Upper lobe of right lung (tissue), 1 donor: Measurements from ENCODE around the gene KRTAP29-1. TPM values are rescaled to one million over a fixed set of nuclear protein-coding genes. Genes with fewer than 3 reads are reported as not detected.

Source experiments
- ATAC-seq: fragments of 200-7000 bp; cut with Tn5 transposase; one replicate; pipeline ENCODE4 v1.9.1; 2020; ENCODE audit warnings: mild to moderate bottlenecking, moderate library complexity
- DNase-seq: peaks from one replicate; pipeline ENCODE4 v3.0.0-alpha.2; 2020
- H3K27ac ChIP-seq: fragments of 200-600 bp; one replicate; pipeline ENCODE4 v1.8.0; 2022
- H3K27me3 ChIP-seq: fragments of 200-600 bp; one replicate; pipeline ENCODE4 v1.8.0; 2022; ENCODE audit warnings: mild to moderate bottlenecking
- H3K36me3 ChIP-seq: fragments of 200-600 bp; one replicate; pipeline ENCODE4 v1.8.0; 2022
- H3K4me1 ChIP-seq: fragments of 200-600 bp; one replicate; pipeline ENCODE4 v1.8.0; 2022
- H3K4me3 ChIP-seq: fragments of 200-600 bp; one replicate; pipeline ENCODE4 v1.8.0; 2022; ENCODE audit warnings: mild to moderate bottlenecking
- H3K9me3 ChIP-seq: fragments of 200-600 bp; one replicate; pipeline ENCODE4 v1.8.0; 2022
- intact Hi-C: fragments of 100-400 bp; cut with DNase I; formaldehyde crosslinking; loops from one replicate; pipeline ENCODE4 v1.11.0; 2022
- total RNA-seq: library from RNA; stranded (reverse); fragmentation: NEBNext Ultra II Directional; extraction: Animal tissue kit (Norgen Biotek cat#: 25700); gene quantifications from one replicate; pipeline ENCODE4 v1.2.1, GENCODE V29; 2021
- TF ChIP-seq, protein P1 (sequence below): fragments of 200-600 bp; IDR thresholded peaks from one replicate; pipeline ENCODE4 v1.8.0; 2022; ENCODE audit warnings: antibody characterized with exemption
- donor health status: DM: no; HTN: yes; CAD: no; lungs with severe emphysema.

The KRTAP29-1 gene
- total RNA-seq, 1 donor from 2014 or later, result not detected

GRCh38 chr17:41335747-41336146 lies 33.1 kb upstream of the KRTAP29-1 start:
- TF ChIP-seq, protein P1, sequence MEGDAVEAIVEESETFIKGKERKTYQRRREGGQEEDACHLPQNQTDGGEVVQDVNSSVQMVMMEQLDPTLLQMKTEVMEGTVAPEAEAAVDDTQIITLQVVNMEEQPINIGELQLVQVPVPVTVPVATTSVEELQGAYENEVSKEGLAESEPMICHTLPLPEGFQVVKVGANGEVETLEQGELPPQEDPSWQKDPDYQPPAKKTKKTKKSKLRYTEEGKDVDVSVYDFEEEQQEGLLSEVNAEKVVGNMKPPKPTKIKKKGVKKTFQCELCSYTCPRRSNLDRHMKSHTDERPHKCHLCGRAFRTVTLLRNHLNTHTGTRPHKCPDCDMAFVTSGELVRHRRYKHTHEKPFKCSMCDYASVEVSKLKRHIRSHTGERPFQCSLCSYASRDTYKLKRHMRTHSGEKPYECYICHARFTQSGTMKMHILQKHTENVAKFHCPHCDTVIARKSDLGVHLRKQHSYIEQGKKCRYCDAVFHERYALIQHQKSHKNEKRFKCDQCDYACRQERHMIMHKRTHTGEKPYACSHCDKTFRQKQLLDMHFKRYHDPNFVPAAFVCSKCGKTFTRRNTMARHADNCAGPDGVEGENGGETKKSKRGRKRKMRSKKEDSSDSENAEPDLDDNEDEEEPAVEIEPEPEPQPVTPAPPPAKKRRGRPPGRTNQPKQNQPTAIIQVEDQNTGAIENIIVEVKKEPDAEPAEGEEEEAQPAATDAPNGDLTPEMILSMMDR, result no peak
- H3K9me3 ChIP-seq, result no peaks in the 10 kb centered on the region
- H3K4me3 ChIP-seq, result no peak overlapping the region
- no peak overlapping the region for H3K27ac ChIP-seq
- intact Hi-C loops, result no loop called here
- peaks cover 16% of the 10 kb centered on the region for H3K4me1 ChIP-seq
- DNase-seq (no peak), ATAC-seq (no peak)
- no peaks in the 10 kb centered on the region for H3K36me3 ChIP-seq
- no peaks in the 10 kb centered on the region for H3K27me3 ChIP-seq

DNA sequence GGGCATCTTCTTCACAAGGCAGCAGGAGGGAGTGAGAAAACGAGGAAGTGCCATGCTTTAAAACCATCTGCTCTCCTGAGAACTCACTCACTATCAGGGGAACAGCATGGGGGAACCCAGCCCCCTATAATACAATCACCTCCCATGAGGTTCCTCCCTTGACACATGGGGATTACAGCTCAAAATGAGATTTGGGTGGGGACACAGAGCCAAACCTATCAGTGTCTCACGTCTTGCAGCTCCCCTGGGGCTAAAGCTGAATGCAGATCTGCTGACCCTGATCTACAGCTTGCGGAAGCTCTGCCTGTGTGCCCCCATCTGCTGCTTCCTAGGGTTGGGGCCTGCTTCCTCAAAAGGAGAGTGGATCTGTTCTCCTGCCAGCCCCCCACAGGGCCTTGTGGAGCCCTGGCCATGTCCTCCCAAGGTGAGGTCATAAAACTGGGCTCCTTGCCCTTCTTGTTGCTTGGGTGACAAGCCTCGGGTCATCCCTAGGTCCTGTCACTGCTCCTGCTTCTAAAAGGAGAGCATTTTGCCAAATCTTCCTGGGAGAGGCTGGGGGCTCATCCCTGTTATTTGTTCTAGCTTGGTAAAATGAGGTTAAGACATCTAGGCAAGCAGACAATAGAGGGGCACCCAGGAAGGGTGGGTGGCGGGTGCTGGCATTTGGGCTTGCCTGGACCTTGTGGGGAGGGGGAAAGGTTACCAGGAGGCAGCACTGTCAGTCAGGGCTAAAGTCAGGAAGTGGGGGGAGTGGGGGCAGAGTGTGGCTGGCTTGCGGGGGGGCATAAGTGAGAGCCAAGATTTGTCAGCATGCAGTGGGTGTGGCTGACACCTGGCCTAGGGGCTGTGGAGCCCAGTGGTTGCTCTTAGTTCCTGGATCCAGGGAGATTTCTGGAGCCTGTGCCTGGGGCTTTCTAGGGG lies 32.0 kb upstream of the KRTAP29-1 start:
- no peak overlapping the region for H3K27ac ChIP-seq
- intact Hi-C loops, result no loop called here
- TF ChIP-seq, protein P1, result no peak

DNA sequence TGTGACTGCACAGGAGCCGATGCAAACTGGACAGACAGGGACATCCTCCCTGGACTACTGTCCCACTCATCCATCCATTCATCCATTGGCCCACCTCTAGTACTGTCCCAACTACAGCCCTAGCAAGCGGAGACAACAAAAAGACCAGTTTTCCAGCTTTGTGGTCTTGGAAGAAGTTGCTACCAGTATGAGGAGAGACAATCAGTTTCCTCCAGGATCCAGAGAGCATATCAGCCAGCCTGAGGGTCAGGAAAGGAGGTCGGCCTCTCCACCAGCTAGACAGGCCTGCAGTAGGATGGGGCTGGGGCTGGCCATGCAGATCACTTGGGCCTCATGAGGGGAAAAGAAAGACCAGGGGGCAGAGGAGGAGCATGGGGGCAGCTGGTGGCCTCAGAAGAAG lies 31.2 kb upstream of the KRTAP29-1 start:
- Histone ChIP-seq H3K36me3 (no peaks in the 10 kb centered on the region), H3K4me3 (no peak overlapping the region), H3K9me3 (no peaks in the 10 kb centered on the region), H3K4me1 (no peaks in the 10 kb centered on the region), H3K27me3 (no peaks in the 10 kb centered on the region), H3K27ac (no peak overlapping the region)
- TF ChIP-seq, protein P1, result no peak
- DNase-seq, result no peak
- intact Hi-C loops, result no loop called here
- ATAC-seq, result no peak

More for the DNA sequence above, 32.0 kb upstream of the KRTAP29-1 start:
- Histone ChIP-seq H3K36me3 (no peaks in the 10 kb centered on the region), H3K27me3 (no peaks in the 10 kb centered on the region), H3K4me3 (no peak overlapping the region), H3K4me1 (peaks cover 8% of the 10 kb centered on the region), H3K9me3 (no peaks in the 10 kb centered on the region)
- no peak for ATAC-seq
- DNase-seq, result no peak

- H3K36me3 ChIP-seq, result no peaks in the 10 kb centered on the region
- no peaks in the 10 kb centered on the region for H3K27me3 ChIP-seq
- TF ChIP-seq, protein P1, result no peak
- no peak overlapping the region for H3K27ac ChIP-seq
- no peak overlapping the region for H3K4me3 ChIP-seq
- no peak for ATAC-seq
- H3K9me3 ChIP-seq, result no peaks in the 10 kb centered on the region
- intact Hi-C loops, result no loop called here
- no peaks in the 10 kb centered on the region for H3K4me1 ChIP-seq
- DNase-seq, result no peak
These were observed 30.4 kb upstream of the KRTAP29-1 start for GRCh38 chr17:41333098-41333497.

DNA sequence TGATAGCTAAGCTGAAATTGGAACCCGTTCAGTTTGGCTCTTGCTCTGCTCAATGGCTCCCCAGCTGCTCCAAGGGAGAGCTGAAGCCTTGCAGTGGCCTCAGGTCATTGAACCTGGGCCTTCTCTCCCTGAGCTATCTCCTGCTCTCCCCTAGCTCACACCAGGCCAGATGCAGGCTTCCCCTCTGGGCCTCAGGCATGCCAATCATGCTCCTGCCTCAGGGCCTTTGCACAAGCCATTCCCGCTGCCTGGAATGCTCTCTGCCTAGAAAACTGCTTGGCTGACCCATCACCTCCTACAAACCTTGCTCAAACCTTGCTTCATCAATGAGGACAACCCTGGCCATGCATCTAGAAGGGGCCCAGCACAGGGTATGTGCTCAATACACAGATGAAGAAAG lies 29.6 kb upstream of the KRTAP29-1 start:
- no peaks in the 10 kb centered on the region for H3K4me1 ChIP-seq
- H3K4me3 ChIP-seq, result no peak overlapping the region

More for the DNA sequence above, 29.6 kb upstream of the KRTAP29-1 start:
- Histone ChIP-seq H3K36me3 (no peaks in the 10 kb centered on the region), H3K27me3 (no peaks in the 10 kb centered on the region), H3K9me3 (no peaks in the 10 kb centered on the region), H3K27ac (no peak overlapping the region)
- TF ChIP-seq, protein P1, result no peak
- ATAC-seq, result no peak
- intact Hi-C loops, result no loop called here
- no peak for DNase-seq
